HCT116 (cell line): ENCODE results near the gene RBM42. TPM values are rescaled to one million over a fixed set of nuclear protein-coding genes. Genes with fewer than 3 reads are reported as not detected.

ENCODE experiments used
- ATAC-seq: fragments of 200-7000 bp; cut with Tn5 transposase; 2 replicates; pipeline ENCODE4 v1.9.1; 2020; ENCODE audit warnings: mild to moderate bottlenecking, moderate library complexity
- BruUV-seq: library from RNA; stranded (reverse); fragments of 400-500 nt; replicated peaks from 2 replicates; lab custom pipeline; 2021; lab: Mats Ljungman, UMichigan
- CTCF ChIA-PET: fragments of 300-600 bp; sonication (Branson Sonifier 250); formaldehyde crosslinking; loops from one replicate; lab custom pipeline; 2021; ENCODE audit warnings: antibody characterized with exemption; lab: Charles Lee
- POLR2A ChIA-PET: fragments of 300-600, 350-600 bp; sonication (Branson Sonifier 250); formaldehyde crosslinking; loops from one replicate; lab custom pipeline; 2021; ENCODE audit warnings: antibody characterized with exemption; lab: Charles Lee
- RAD21 ChIA-PET, 2 experiments: fragments of 300-600 bp; sonication (Branson Sonifier 250); formaldehyde crosslinking; loops; one replicate each; lab custom pipeline; 2023; ENCODE audit warnings: low total read pairs in 2 of 2; ENCODE audit not compliant: uncharacterized antibody in 2 of 2, unreplicated experiment in 2 of 2, low non-redundant PET in 1 of 2; lab: Charles Lee
- DNase-seq: peaks from one replicate; pipeline ENCODE4 v3.0.0-alpha.2; 2010; ENCODE audit warnings: low read depth, low spot score
- H2AFZ ChIP-seq: fragments of 200-600 bp; shearing (Covaris generic), sonication (generic); 2 replicates; pipeline ENCODE4 v1.6.1; 2017; ENCODE audit warnings: low read depth, mixed run types, mixed read lengths, antibody characterized with exemption, low read length; ENCODE audit not compliant: poor library complexity, severe bottlenecking
- H3K27ac ChIP-seq: 2 replicates; pipeline ENCODE4 v1.5.1; 2012; ENCODE audit warnings: low read depth, low read length
- H3K27me3 ChIP-seq: fragments of 200-600 bp; sonication (generic); 2 replicates; pipeline ENCODE4 v1.6.1; 2016; ENCODE audit warnings: mixed run types, low read length, mixed read lengths; ENCODE audit not compliant: insufficient read depth
- H3K36me3 ChIP-seq, 2 experiments: fragments of 200-500 bp in 1 of 2; fragments of 200-600 bp in 1 of 2; sonication (Bioruptor generic) in 1 of 2; sonication (generic) in 1 of 2; 2 replicates each; pipeline versions ENCODE4 v1.5.1 to v1.6.1; 2014 to 2016; ENCODE audit warnings: low read length in 2 of 2, inconsistent platforms in 1 of 2, mixed read lengths in 1 of 2, mixed run types in 1 of 2; ENCODE audit not compliant: insufficient read depth in 2 of 2, control insufficient read depth in 1 of 2
- H3K4me1 ChIP-seq, 2 experiments: fragments of 200-600 bp in 1 of 2; sonication (generic) in 1 of 2; 2 replicates each; pipeline versions ENCODE4 v1.5.1 to v1.6.1; 2012 to 2017; ENCODE audit warnings: low read length in 2 of 2, inconsistent platforms in 1 of 2, mild to moderate bottlenecking in 1 of 2, mixed read lengths in 1 of 2, mixed run types in 1 of 2, moderate library complexity in 1 of 2; ENCODE audit not compliant: insufficient read depth in 2 of 2, control insufficient read depth in 1 of 2
- H3K4me2 ChIP-seq: fragments of 200-600 bp; sonication (generic); 2 replicates; pipeline ENCODE4 v1.6.1; 2017; ENCODE audit warnings: mixed run types, low read length, mixed read lengths
- H3K4me3 ChIP-seq, 2 experiments: fragments of 200-600 bp in 1 of 2; sonication (generic) in 1 of 2; replicated peaks in 1 of 2; 2 replicates each; pipeline ENCODE4 v1.5.1; 2011 to 2016; ENCODE audit warnings: low read length in 2 of 2, control low read depth in 1 of 2, low read depth in 1 of 2, mild to moderate bottlenecking in 1 of 2, mixed read lengths in 1 of 2, mixed run types in 1 of 2
- H3K79me2 ChIP-seq: fragments of 200-600 bp; sonication (generic); 2 replicates; pipeline ENCODE4 v1.6.1; 2017; ENCODE audit warnings: mild to moderate bottlenecking, mixed run types, low read length, moderate library complexity, mixed read lengths; ENCODE audit not compliant: insufficient read depth
- H3K9ac ChIP-seq: fragments of 200-600 bp; sonication (generic); 2 replicates; pipeline ENCODE4 v1.6.1; 2016; ENCODE audit warnings: low read length, mixed read lengths
- H3K9me2 ChIP-seq: fragments of 200-600 bp; sonication (generic), shearing (Covaris generic); 2 replicates; pipeline ENCODE4 v1.6.1; 2017; ENCODE audit warnings: mixed run types, mild to moderate bottlenecking, moderate library complexity; ENCODE audit not compliant: insufficient read depth
- H3K9me3 ChIP-seq, 2 experiments: fragments of 200-500 bp in 1 of 2; fragments of 200-600 bp in 1 of 2; sonication (Bioruptor generic) in 1 of 2; sonication (generic) in 1 of 2; 2 replicates each; pipeline ENCODE4 v1.6.1; 2014 to 2017; ENCODE audit warnings: low read length in 2 of 2, mixed read lengths in 2 of 2, inconsistent platforms in 1 of 2, low read depth in 1 of 2, mild to moderate bottlenecking in 1 of 2, mixed run types in 1 of 2, moderate library complexity in 1 of 2; ENCODE audit not compliant: control insufficient read depth in 1 of 2, insufficient read depth in 1 of 2
- H4K20me1 ChIP-seq: fragments of 200-600 bp; sonication (generic), shearing (Covaris generic); 2 replicates; pipeline ENCODE4 v1.6.1; 2017; ENCODE audit warnings: mixed run types, mild to moderate bottlenecking, moderate library complexity; ENCODE audit not compliant: insufficient read depth
- ATF3 ChIP-seq: IDR thresholded peaks from 2 replicates; pipeline ENCODE4 v1.6.1; 2012
- CTCF ChIP-seq, 3 experiments: fragments of 200-600 bp in 1 of 3; sonication (generic) in 1 of 3; IDR thresholded peaks in 2 of 3; conservative IDR thresholded peaks in 1 of 3; 2 replicates each; pipeline ENCODE4 v1.5.1; 2012 to 2017; ENCODE audit warnings: low read depth in 2 of 3, low read length in 2 of 3, antibody characterized with exemption in 1 of 3, borderline replicate concordance in 1 of 3, control low read depth in 1 of 3, mild to moderate bottlenecking in 1 of 3, mixed read lengths in 1 of 3, mixed run types in 1 of 3, moderate library complexity in 1 of 3; ENCODE audit not compliant: insufficient read depth in 1 of 3
- ELF1 ChIP-seq: IDR thresholded peaks from 2 replicates; pipeline ENCODE4 v1.6.1; 2012; ENCODE audit warnings: low read depth, borderline replicate concordance
- EZH2 ChIP-seq: fragments of 200-600 bp; sonication (generic); IDR thresholded peaks from 2 replicates; pipeline ENCODE4 v1.6.1; 2017; ENCODE audit warnings: antibody characterized with exemption, mixed run types
- EZH2phosphoT487 ChIP-seq: fragments of 200-600 bp; IDR thresholded peaks from 2 replicates; pipeline ENCODE4 v1.6.1; 2018; ENCODE audit warnings: antibody characterized with exemption, borderline replicate concordance
- JUND ChIP-seq: IDR thresholded peaks from 2 replicates; pipeline ENCODE4 v1.6.1; 2012
- MAX ChIP-seq: IDR thresholded peaks from 2 replicates; pipeline ENCODE4 v1.6.1; 2012
- POLR2A ChIP-seq: IDR thresholded peaks from 2 replicates; pipeline ENCODE4 v1.7.0; 2011; ENCODE audit warnings: borderline replicate concordance; ENCODE audit not compliant: insufficient read depth, insufficient read length; ENCODE audit errors: extremely low read depth
- SIN3A ChIP-seq: IDR thresholded peaks from 2 replicates; pipeline ENCODE4 v1.6.1; 2012; ENCODE audit warnings: low read depth
- SRF ChIP-seq: IDR thresholded peaks from 2 replicates; pipeline ENCODE4 v1.6.1; 2012; ENCODE audit warnings: low read depth
- YY1 ChIP-seq: IDR thresholded peaks from 2 replicates; pipeline ENCODE4 v1.6.1; 2011; ENCODE audit warnings: low read length, low read depth, moderate library complexity, mild to moderate bottlenecking; ENCODE audit not compliant: insufficient replicate concordance; ENCODE audit errors: extremely low read depth
- ZFX ChIP-seq: fragments of 450-650 bp; IDR thresholded peaks from 2 replicates; pipeline ENCODE4 v1.6.1; 2017
- ZNF274 ChIP-seq: fragments of 200-500 bp; sonication (Bioruptor generic); IDR thresholded peaks from 2 replicates; pipeline ENCODE4 v1.6.1; 2014; ENCODE audit warnings: mild to moderate bottlenecking, low read depth, low read length, inconsistent platforms
- intact Hi-C: fragments of 100-400 bp; cut with micrococcal nuclease; formaldehyde crosslinking; loops from 2 replicates; pipeline ENCODE4 v1.10.0; 2022
- total RNA-seq: library from RNA; stranded (reverse); gene quantifications from one replicate; pipeline ENCODE4 v1.2.1, GENCODE V29; 2021; ENCODE audit not compliant: unreplicated experiment

The RBM42 gene
- total RNA-seq, 1 experiment from 2014 or later, result 87.2 TPM

GRCh38 chr19:35656700-35657099, 27.9 kb downstream of the RBM42 start:
- Histone ChIP-seq H3K4me2 (no peak overlapping the region), H2AFZ (no peak overlapping the region), H3K36me3 (peaks cover 20 to 22% of the 10 kb centered on the region in 2 experiments), H3K9ac (no peak overlapping the region), H3K27ac (no peak overlapping the region), H3K4me3 (no peak overlapping the region), H4K20me1 (no peaks in the 10 kb centered on the region), H3K27me3 (no peaks in the 10 kb centered on the region), H3K79me2 (peaks cover 19% of the 10 kb centered on the region; the same call in 1 of the 2 replicates), H3K4me1 (no peaks in the 10 kb centered on the region), H3K9me2 (no peaks in the 10 kb centered on the region), H3K9me3 (no peaks in the 10 kb centered on the region)
- ATAC-seq (no peak), DNase-seq (no peak)
- intact Hi-C loops, result no loop called here
- RAD21 ChIA-PET, result no interaction called here
- no TSS peak for BruUV-seq
- POLR2A ChIA-PET, result interaction anchor here (2.5 kb wide), 1 partner anchor 9 kb away, joined by 8 read pairs; the partner anchor contains the start of gene COX6B1
- TF ChIP-seq YY1 (no peak), CTCF (IDR thresholded peaks at IDR 0.05 in 2 of 3, conservative IDR thresholded peaks at IDR 0.05 in 1 of 3; ENCODE audit: borderline replicate concordance in 1 of 3, insufficient read depth in 1 of 3, low read depth in 2 of 3, low read length in 2 of 3) (no peak), ZFX (no peak), ZNF274 (no peak), ATF3 (no peak), EZH2 (no peak), EZH2phosphoT487 (no peak), SIN3A (no peak), ELF1 (no peak), MAX (no peak), POLR2A (no peak), SRF (no peak), JUND (no peak)
- CTCF ChIA-PET, result no interaction called here
